ENCODE results near the gene PDLIM3.

The PDLIM3 gene

DNA sequence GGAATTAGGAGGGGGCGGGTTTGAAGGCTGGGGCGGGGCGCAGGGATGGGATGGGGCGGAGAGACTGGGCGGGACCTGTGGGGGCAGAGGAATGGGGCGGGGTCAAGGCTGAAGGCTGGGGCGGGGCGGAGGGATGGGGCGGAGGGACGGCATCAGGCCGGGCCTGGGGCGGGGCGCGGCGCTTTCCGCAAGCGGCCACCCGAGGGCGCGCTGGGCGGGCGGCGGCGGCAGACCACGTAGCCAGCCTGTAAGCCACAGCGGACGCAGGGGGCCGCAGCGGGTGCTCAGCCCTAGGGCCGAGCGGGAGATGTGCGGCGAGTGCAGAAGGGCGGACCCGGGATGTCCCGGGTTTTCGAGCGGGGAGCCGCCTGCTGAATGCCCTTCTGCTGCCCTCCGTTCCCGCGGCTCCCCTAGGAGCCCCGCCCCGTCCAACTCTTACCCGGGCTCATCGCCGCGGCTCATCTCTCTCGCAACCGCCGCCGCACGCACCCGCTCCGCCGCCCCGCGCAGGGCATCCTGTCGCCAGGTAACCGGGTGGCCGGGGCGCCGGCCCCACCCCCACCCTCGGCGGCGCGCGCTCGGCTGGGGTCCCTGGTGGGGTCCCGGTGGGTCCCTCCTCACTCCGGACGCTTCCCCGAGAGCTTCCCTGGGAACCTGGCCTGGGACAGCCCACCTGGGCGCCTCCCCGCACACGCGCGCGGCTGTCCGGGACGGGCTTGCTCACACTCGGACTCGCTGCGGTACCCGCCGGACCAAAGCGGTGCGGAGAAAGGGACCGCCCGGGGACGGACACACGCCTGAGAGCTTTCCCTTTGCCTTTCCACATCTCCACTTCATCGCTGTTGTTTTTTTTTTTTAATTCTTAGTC is 63.8 kb downstream of the PDLIM3 start, which contains the start of gene CCDC110:
Gene CCDC110 (minus strand): TSS at position 499 of the 868 bp plus-strand sequence. CDS start 50 bp downstream, at position 449.
- peak; percentile 77 for DNase-seq (ENCODE audit: low read depth, low spot score)

DNA sequence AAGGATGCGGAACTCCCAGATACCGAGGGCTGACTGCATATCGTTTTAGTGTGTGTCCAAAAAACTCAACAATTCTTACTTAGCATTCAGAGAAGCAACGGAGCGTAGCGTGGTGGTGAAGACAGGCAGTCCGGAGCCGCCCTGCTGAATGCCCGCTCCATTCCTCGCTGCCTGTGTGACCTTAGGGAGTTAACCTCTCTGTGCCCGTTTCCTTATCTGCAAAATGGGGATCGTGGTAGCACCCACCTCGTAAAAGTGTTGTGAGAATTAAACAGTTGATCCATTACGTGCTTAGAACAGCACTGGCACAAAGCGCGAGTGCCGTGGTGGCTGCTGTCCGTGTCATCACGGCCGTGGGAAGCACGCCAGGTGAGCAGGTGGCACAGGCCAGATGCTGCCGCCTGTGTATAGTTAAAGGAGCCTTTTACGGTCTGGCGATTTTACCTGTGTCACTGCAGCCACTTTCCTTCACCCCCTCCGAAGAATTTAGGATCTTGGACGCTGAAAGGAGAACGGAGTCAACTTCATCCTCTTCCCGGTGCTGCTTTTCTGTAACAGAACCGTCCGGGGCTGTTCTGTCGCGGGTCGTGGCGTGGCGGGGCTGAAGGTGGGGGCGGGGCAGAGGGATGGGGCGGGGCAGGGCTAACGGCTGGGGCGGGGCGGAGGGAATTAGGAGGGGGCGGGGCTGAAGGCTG is 64.7 kb downstream of the PDLIM3 start:
- DNase-seq (ENCODE audit: low read depth, low spot score), result no peak

DNA sequence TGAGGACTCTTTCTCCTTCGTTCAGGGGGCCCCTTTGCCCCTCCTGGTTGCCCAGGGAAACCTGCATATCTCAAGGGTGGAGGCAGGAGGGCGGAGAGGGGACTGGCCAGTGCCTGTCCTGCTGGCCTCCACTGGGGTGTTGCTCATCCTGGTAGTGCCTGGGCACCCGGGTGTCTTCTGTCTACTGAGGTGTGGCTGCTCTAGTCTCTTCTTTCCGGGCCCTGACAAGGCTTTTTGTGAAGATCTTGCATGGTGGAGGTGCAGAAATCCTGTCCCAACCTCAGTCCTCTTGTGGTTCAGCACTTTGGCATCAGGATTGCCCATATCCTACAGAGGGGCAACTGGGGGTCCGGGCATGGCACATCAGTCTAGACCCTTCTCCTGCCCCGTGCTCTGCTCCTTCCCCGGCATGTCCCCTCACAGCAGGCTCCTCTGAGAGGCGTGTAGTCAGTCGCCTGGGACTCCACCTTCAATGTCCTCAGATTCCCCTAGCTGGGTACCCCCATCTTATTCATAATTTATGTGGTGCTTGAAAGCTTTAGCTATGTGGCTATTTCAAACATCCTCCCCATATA is 65.6 kb downstream of the PDLIM3 start:
- no peak for DNase-seq (ENCODE audit: low read depth, low spot score)

DNA sequence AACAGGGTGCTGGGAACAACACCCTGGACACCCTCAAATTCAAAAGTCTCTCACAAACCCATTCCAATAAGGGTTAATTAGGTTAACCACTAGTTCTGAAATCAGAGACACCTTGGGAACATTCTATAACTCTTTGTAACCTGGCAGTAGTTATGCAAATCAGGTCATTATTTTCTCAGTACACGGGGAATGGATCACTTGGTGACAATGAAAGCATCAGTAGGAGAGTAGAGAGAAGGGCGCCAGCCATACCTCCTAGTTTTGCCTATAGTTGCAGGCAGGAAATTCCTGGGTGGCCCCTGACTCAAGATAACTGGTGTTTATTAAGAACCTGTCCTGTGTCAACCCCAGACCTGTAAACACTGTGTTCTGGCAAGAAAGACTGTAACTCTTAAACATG is 66.3 kb downstream of the PDLIM3 start:
- no peak for DNase-seq (ENCODE audit: low read depth, low spot score)

DNA sequence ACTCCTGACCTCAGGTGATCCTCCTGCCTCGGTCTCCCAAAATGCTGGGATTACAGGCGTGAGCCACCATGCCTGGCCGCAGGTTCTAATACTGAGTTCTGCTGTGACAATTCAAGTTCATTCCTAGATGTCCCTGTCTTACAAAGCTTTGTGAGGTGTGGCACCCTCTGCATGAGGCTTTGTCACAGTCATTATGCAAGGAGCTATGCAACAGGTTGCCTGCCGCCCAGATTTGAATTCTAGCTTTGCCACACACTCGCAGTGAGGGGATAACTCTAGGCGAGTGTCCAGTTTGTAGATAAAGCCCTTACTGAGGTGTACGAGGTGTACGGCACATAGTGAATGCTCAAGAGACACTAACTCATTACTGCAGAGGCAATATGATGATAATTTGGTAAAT is 67.3 kb downstream of the PDLIM3 start:
- no peak for DNase-seq (ENCODE audit: low read depth, low spot score)

DNA sequence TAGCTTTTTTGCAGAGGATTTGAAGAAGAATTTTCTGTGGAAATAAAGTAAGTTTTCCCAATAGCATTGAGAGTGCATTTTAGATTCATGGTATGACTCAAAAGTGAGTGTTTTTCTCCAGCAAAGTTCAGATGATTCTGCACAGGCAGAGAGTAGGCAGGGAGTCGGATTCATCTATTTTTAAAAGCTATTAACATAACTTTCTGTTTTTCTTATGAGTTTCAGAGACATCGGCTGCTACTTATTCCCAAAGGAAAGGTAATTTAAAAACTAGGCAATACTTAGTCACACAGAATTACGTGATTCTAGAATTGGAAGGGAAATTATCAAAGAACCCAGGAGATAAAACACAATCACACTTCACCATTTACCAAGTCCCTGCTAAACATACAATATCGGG is 68.2 kb downstream of the PDLIM3 start:
- DNase-seq (ENCODE audit: low read depth, low spot score), result no peak

DNA sequence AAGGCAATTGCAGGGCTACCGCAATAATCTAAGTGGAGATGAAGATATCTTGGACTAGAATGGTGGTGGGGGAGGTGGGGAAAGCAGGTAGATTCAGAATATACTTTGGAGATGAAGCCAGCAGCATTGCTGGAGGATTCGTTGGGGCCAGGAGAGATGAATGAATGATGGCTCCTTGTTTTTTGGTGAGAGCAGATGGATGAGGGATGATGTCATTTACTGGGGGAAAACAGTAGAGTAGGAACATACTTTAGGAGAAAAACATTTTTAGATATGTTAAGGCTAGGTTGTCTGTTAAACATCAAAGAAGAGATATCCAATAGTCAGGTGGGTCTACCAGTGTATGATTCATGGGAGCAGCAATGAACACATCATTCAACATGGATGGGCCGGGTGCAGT is 69.6 kb downstream of the PDLIM3 start:
- no peak for DNase-seq (ENCODE audit: low read depth, low spot score)

DNA sequence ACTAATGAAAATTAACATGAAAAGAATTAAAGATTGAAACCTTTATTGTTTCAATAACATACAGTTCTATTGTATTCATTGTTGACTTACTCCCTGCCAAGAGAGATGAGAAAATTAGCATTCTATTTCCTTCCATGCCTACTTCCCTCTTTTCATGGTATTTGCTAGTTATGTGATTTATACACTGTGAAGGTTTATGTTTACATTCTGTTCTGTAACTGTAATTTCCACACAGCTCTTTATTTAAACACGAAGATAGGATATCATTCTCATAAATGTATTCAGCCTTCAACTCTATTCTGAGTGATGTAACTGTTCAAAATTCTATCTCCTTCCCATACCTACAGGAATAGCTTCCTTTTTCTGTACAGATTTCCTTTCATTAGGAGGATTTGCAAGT is 70.4 kb downstream of the PDLIM3 start:
- no peak for DNase-seq (ENCODE audit: low read depth, low spot score)

DNA sequence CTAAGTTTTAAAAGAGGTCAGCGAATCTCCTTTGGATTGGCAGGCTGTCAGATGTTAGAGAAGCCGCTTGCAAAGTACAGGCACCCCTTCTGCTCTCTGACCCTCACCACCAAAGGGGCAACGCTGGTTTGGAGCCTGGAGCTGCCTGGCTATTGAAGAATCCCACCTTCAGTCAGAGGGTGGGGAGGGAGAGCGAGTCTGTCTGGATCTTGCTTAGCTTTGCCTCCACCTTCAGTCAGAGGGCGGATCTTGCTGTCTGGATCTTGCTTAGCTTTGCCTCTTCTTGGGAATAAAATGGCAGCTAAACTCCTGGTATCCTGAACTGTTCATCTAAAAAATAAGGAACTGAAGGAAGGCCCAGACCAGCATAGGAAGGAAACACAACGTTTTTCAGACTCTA is 71.1 kb downstream of the PDLIM3 start:
- no peak for DNase-seq (ENCODE audit: low read depth, low spot score)

DNA sequence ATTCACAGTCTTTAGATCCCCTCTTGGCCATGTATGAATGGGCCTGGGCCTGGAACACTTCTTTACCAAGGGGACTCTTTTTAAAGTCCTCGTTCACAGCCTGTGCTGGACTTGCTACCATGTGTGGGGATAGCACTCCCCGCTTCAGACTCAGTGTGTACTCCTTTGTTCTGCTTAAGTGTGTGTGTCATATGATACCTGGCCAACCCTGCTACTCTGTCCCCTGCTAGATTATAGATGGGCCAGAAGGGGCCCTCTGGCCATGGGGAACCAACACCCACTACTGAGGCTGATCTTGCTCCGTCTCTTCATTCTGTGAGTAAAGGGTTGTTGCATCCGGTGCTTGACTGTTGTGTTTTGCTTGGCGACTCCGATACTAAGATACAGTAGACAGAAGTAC is 71.8 kb downstream of the PDLIM3 start:
- no peak for DNase-seq (ENCODE audit: low read depth, low spot score)

DNA sequence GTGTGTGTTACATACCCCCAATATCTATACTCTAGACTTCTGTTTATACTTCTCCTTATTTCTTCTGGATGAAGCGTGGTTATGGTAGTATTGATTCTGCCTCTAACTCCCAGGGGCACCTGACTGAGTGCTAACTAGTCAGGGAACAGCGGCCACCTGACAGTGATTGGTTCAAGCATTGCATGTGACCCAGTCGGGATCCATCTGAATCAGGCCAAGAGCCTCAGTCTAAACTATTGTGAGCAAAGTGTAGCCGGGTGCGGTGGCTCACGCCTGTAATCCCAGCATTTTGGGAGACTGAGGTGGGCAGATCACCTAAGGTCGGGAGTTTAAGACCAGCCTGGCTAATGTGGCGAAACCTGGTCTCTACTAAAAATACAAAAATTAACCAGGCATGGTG is 73.7 kb downstream of the PDLIM3 start:
- DNase-seq (ENCODE audit: low read depth, low spot score), result no peak

DNA sequence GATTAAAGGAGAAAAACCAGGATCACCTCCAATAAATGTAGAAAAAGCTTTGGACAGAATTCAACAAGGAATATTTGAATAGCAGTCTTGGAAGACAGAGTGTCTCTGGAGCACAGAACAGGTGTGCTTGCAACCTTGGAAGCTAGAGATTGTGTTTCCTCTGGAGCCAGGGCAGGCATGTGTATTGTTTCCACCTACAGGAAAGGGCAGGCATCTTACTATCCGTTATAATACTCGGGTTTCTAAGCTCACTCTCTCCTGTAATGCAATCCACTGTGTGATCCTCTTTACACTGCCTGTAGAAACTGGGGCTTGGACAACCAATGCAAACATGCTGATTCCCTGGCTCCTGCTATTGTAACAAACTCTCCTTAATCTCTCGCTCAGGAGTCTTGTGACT is 78.2 kb downstream of the PDLIM3 start:
- no peak for DNase-seq (ENCODE audit: low read depth, low spot score)

DNA sequence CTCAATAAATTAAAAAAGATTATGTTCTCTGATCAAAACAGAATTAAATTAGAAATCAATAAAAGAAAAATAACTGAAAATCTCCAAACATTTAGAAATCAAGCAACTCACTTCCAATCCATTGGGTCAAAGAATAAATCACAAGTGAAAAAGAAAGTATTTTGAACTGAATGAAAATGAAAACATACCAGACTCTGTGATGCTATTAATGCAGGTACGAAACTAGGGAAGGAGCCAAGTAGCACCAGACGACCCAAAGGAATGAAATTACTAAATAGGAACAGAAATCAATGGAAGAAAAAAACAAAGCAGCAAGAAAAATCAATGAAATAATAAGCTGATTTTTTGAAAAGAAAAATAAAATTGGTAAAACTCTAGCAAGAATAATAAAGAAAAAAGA is 79.2 kb downstream of the PDLIM3 start:
- no peak for DNase-seq (ENCODE audit: low read depth, low spot score)
